ENCODE measurements around the gene FAM237A. TPM values are rescaled to one million over a fixed set of nuclear protein-coding genes. Genes with fewer than 3 reads are reported as not detected.

FAM237A gene
- polyA plus RNA-seq (2013, experiment 1 of 2), result not detected
- not detected for polyA plus RNA-seq (2013, experiment 2 of 2)

GRCh38 chr2:206642075-206643025, at the start of gene FAM237A:
FAM237A (plus strand) TSS chr2:206642487; CDS start chr2:206644237, 1,750 bp downstream.
- Histone ChIP-seq H3K23ac (ENCODE audit: low read depth, low read length, poor library complexity) (no peak within 1 kb of the TSS), H4K8ac (ENCODE audit: low read depth, low read length) (no peak within 1 kb of the TSS), H3K4me2 (ENCODE audit: insufficient read depth, low read length, poor library complexity, severe bottlenecking) (peak within 1 kb of the TSS; percentile 91), H3K4me1 (ENCODE audit: control insufficient read depth in 2 of 2, insufficient read depth in 1 of 2, low read depth in 1 of 2, low read length in 2 of 2) (peaks cover 4 to 20% of the 10 kb centered on the region in 2 donors), H3K9ac (ENCODE audit: low read depth, low read length, poor library complexity) (peak within 1 kb of the TSS; percentile 68), H2BK120ac (ENCODE audit: low read depth, low read length) (no peak within 1 kb of the TSS), H3K27me3 (ENCODE audit: control insufficient read depth in 3 of 3, insufficient read depth in 3 of 3, low read depth in 1 of 3, low read length in 3 of 3) (peaks cover 2 to 62% (median 23%) of the 10 kb centered on the region in 3 experiments), H3K9me3 (replicated peaks in 1 of 2; ENCODE audit: control insufficient read depth in 2 of 2, insufficient read depth in 1 of 2, low read depth in 1 of 2, low read length in 2 of 2) (no peaks in the 10 kb centered on the region), H3K36me3 (replicated peaks in 1 of 2; ENCODE audit: control insufficient read depth in 2 of 2, insufficient read depth in 2 of 2, low read length in 2 of 2) (no peaks in the 10 kb centered on the region), H3K27ac (replicated peaks; ENCODE audit: low read length) (no peak within 1 kb of the TSS), H4K91ac (ENCODE audit: low read depth, low read length, poor library complexity) (no peak within 1 kb of the TSS), H2AFZ (ENCODE audit: low read length) (peak within 1 kb of the TSS; percentile 9), H2AK5ac (ENCODE audit: low read depth, low read length) (no peak within 1 kb of the TSS), H3K18ac (ENCODE audit: low read length) (peak within 1 kb of the TSS; percentile 59), H2BK15ac (ENCODE audit: low read length) (no peak within 1 kb of the TSS), H3K14ac (ENCODE audit: low read length) (no peak within 1 kb of the TSS), H3K4me3 (ENCODE audit: low read length in 2 of 2) (peak within 1 kb of the TSS in 1 of 2 donors; percentile 17), H3K4ac (ENCODE audit: low read length) (no peak within 1 kb of the TSS), H3K79me1 (ENCODE audit: low read depth, low read length) (no peaks in the 10 kb centered on the region), H2BK12ac (ENCODE audit: low read length) (no peak within 1 kb of the TSS), H2BK5ac (ENCODE audit: low read length) (peak within 1 kb of the TSS; percentile 4)
- no CpG with 5 or more reads among the region's 56 CpGs for WGBS, 2 donors (ENCODE audit: extremely low coverage in 2 of 2, insufficient read length in 2 of 2, insufficient replicate concordance in 1 of 2)
- peak; percentile 84 for DNase-seq (ENCODE audit: low spot score)

GRCh38 chr2:206597717-206598218, 44.5 kb upstream of the FAM237A start:
- H4K8ac ChIP-seq (ENCODE audit: low read depth, low read length), result no peak overlapping the region
- H2BK120ac ChIP-seq (ENCODE audit: low read depth, low read length), result no peak overlapping the region
- H2BK12ac ChIP-seq (ENCODE audit: low read length), result no peak overlapping the region
- peaks cover 0 to 2% of the 10 kb centered on the region in 2 donors for H3K36me3 ChIP-seq (replicated peaks in 1 of 2; ENCODE audit: control insufficient read depth in 2 of 2, insufficient read depth in 2 of 2, low read length in 2 of 2)
- no CpG with 5 or more reads among the region's 3 CpGs for WGBS, 2 donors (ENCODE audit: extremely low coverage in 2 of 2, insufficient read length in 2 of 2, insufficient replicate concordance in 1 of 2)
- H3K4me1 ChIP-seq (ENCODE audit: control insufficient read depth in 2 of 2, insufficient read depth in 1 of 2, low read depth in 1 of 2, low read length in 2 of 2), result no peaks in the 10 kb centered on the region
- no peaks in the 10 kb centered on the region for H3K79me1 ChIP-seq (ENCODE audit: low read depth, low read length)
- H2BK5ac ChIP-seq (ENCODE audit: low read length), result no peak overlapping the region
- DNase-seq (ENCODE audit: low spot score), result no peak
- no peak overlapping the region for H2AK5ac ChIP-seq (ENCODE audit: low read depth, low read length)
- H3K27me3 ChIP-seq (ENCODE audit: control insufficient read depth in 3 of 3, insufficient read depth in 3 of 3, low read depth in 1 of 3, low read length in 3 of 3), result no peaks in the 10 kb centered on the region
- H3K18ac ChIP-seq (ENCODE audit: low read length), result no peak overlapping the region
- no peak overlapping the region for H3K4me2 ChIP-seq (ENCODE audit: insufficient read depth, low read length, poor library complexity, severe bottlenecking)
- H2BK15ac ChIP-seq (ENCODE audit: low read length), result no peak overlapping the region
- no peak overlapping the region for H2AFZ ChIP-seq (ENCODE audit: low read length)
- no peak overlapping the region for H3K14ac ChIP-seq (ENCODE audit: low read length)
- H3K27ac ChIP-seq (replicated peaks; ENCODE audit: low read length), result no peak overlapping the region
- H3K4me3 ChIP-seq (ENCODE audit: low read length in 2 of 2), result no peak overlapping the region
- H3K9ac ChIP-seq (ENCODE audit: low read depth, low read length, poor library complexity), result no peak overlapping the region
- no peak overlapping the region for H4K91ac ChIP-seq (ENCODE audit: low read depth, low read length, poor library complexity)
- H3K23ac ChIP-seq (ENCODE audit: low read depth, low read length, poor library complexity), result no peak overlapping the region
- H3K9me3 ChIP-seq (replicated peaks in 1 of 2; ENCODE audit: control insufficient read depth in 2 of 2, insufficient read depth in 1 of 2, low read depth in 1 of 2, low read length in 2 of 2), result no peaks in the 10 kb centered on the region
- no peak overlapping the region for H3K4ac ChIP-seq (ENCODE audit: low read length)

- Histone ChIP-seq H3K14ac (ENCODE audit: low read length) (no peak overlapping the region), H2AFZ (ENCODE audit: low read length) (no peak overlapping the region), H2BK120ac (ENCODE audit: low read depth, low read length) (no peak overlapping the region), H3K36me3 (replicated peaks in 1 of 2; ENCODE audit: control insufficient read depth in 2 of 2, insufficient read depth in 2 of 2, low read length in 2 of 2) (no peaks in the 10 kb centered on the region), H3K27me3 (ENCODE audit: control insufficient read depth in 3 of 3, insufficient read depth in 3 of 3, low read depth in 1 of 3, low read length in 3 of 3) (no peaks in the 10 kb centered on the region), H3K4ac (ENCODE audit: low read length) (no peak overlapping the region), H2BK5ac (ENCODE audit: low read length) (no peak overlapping the region), H4K8ac (ENCODE audit: low read depth, low read length) (no peak overlapping the region), H2AK5ac (ENCODE audit: low read depth, low read length) (no peak overlapping the region), H2BK15ac (ENCODE audit: low read length) (no peak overlapping the region), H3K18ac (ENCODE audit: low read length) (no peak overlapping the region), H3K27ac (replicated peaks; ENCODE audit: low read length) (no peak overlapping the region), H4K91ac (ENCODE audit: low read depth, low read length, poor library complexity) (no peak overlapping the region), H3K79me1 (ENCODE audit: low read depth, low read length) (no peaks in the 10 kb centered on the region), H3K9me3 (replicated peaks in 1 of 2; ENCODE audit: control insufficient read depth in 2 of 2, insufficient read depth in 1 of 2, low read depth in 1 of 2, low read length in 2 of 2) (no peaks in the 10 kb centered on the region), H2BK12ac (ENCODE audit: low read length) (no peak overlapping the region), H3K23ac (ENCODE audit: low read depth, low read length, poor library complexity) (no peak overlapping the region), H3K9ac (ENCODE audit: low read depth, low read length, poor library complexity) (no peak overlapping the region), H3K4me3 (ENCODE audit: low read length in 2 of 2) (no peak overlapping the region), H3K4me2 (ENCODE audit: insufficient read depth, low read length, poor library complexity, severe bottlenecking) (no peak overlapping the region), H3K4me1 (ENCODE audit: control insufficient read depth in 2 of 2, insufficient read depth in 1 of 2, low read depth in 1 of 2, low read length in 2 of 2) (peaks cover 0 to 2% of the 10 kb centered on the region in 2 donors)
- DNase-seq (ENCODE audit: low spot score), result no peak
- no CpG with 5 or more reads among the region's 3 CpGs for WGBS, 2 donors (ENCODE audit: extremely low coverage in 2 of 2, insufficient read length in 2 of 2, insufficient replicate concordance in 1 of 2)
Measured at GRCh38 chr2:206603243-206603642, 39.0 kb upstream of the FAM237A start.

- Histone ChIP-seq H2AK5ac (ENCODE audit: low read depth, low read length) (no peak overlapping the region), H3K18ac (ENCODE audit: low read length) (no peak overlapping the region), H3K9ac (ENCODE audit: low read depth, low read length, poor library complexity) (no peak overlapping the region), H2BK12ac (ENCODE audit: low read length) (no peak overlapping the region), H2AFZ (ENCODE audit: low read length) (no peak overlapping the region), H3K4me2 (ENCODE audit: insufficient read depth, low read length, poor library complexity, severe bottlenecking) (no peak overlapping the region), H3K4me3 (ENCODE audit: low read length in 2 of 2) (no peak overlapping the region), H3K36me3 (replicated peaks in 1 of 2; ENCODE audit: control insufficient read depth in 2 of 2, insufficient read depth in 2 of 2, low read length in 2 of 2) (peaks cover 0 to 3% of the 10 kb centered on the region in 2 donors), H2BK120ac (ENCODE audit: low read depth, low read length) (no peak overlapping the region), H3K27me3 (ENCODE audit: control insufficient read depth in 3 of 3, insufficient read depth in 3 of 3, low read depth in 1 of 3, low read length in 3 of 3) (no peaks in the 10 kb centered on the region), H3K27ac (replicated peaks; ENCODE audit: low read length) (no peak overlapping the region), H3K14ac (ENCODE audit: low read length) (no peak overlapping the region), H2BK5ac (ENCODE audit: low read length) (no peak overlapping the region), H2BK15ac (ENCODE audit: low read length) (no peak overlapping the region), H4K91ac (ENCODE audit: low read depth, low read length, poor library complexity) (no peak overlapping the region), H4K8ac (ENCODE audit: low read depth, low read length) (no peak overlapping the region), H3K4ac (ENCODE audit: low read length) (no peak overlapping the region), H3K4me1 (ENCODE audit: control insufficient read depth in 2 of 2, insufficient read depth in 1 of 2, low read depth in 1 of 2, low read length in 2 of 2) (peaks cover 2 to 3% of the 10 kb centered on the region in 2 donors), H3K9me3 (replicated peaks in 1 of 2; ENCODE audit: control insufficient read depth in 2 of 2, insufficient read depth in 1 of 2, low read depth in 1 of 2, low read length in 2 of 2) (peaks cover 0 to 8% of the 10 kb centered on the region in 2 donors), H3K79me1 (ENCODE audit: low read depth, low read length) (no peaks in the 10 kb centered on the region), H3K23ac (ENCODE audit: low read depth, low read length, poor library complexity) (no peak overlapping the region)
- no peak for DNase-seq (ENCODE audit: low spot score)
- WGBS, 2 donors (ENCODE audit: extremely low coverage in 2 of 2, insufficient read length in 2 of 2, insufficient replicate concordance in 1 of 2), result no CpG with 5 or more reads among the region's 1 CpG
Measured at GRCh38 chr2:206610451-206610850, 31.8 kb upstream of the FAM237A start.
